NB4 (cell line): ENCODE measurements around the gene ADAMTS18.
"Not testable (repeated sequence)": the region's sequence is repeated elsewhere in the genome, so short reads cannot be mapped to it uniquely, and the experiment has no call there.

Experiments used
- DNase-seq: peaks from one replicate; pipeline ENCODE4 v3.0.0; 2010; ENCODE audit warnings: low read depth
- H3K4me3 ChIP-seq: one replicate; pipeline ENCODE4 v1.5.1; 2011; ENCODE audit warnings: mild to moderate bottlenecking, low read depth, low read length, moderate library complexity
- MYC ChIP-seq: IDR thresholded peaks from 2 replicates; pipeline ENCODE4 v1.6.1; 2011; ENCODE audit warnings: low read depth, low read length
- POLR2A ChIP-seq: IDR thresholded peaks from 2 replicates; pipeline ENCODE4 v1.6.1; 2011; ENCODE audit warnings: mild to moderate bottlenecking; ENCODE audit not compliant: insufficient read length; ENCODE audit errors: extremely low read depth
- TF ChIP-seq, protein P1 (sequence below): IDR thresholded peaks from 2 replicates; pipeline ENCODE4 v1.6.1; 2011; ENCODE audit warnings: low read depth, low read length
- TF ChIP-seq, protein P2 (sequence below): IDR thresholded peaks from one replicate; pipeline ENCODE4 v1.5.1; 2012; ENCODE audit warnings: low read depth, low read length

Gene ADAMTS18

DNA sequence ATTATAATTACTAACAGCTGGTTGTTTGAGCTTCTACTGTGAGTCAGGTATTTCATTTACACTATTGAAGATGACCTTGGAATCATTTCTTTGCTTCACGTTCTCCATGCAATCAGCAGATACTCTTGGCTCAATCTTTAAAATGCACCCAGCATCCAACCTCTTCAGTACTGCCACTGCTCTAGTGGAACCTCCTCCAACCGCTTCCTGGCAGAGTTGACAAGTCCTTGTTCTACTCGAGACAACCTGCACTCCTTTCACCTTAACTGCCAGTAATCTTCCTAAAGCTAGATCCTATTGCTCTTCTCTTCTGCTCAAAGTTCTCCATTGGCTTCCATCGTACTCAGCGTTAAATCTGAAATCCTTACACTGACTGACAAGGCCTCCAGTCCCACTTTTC lies 149.2 kb downstream of the ADAMTS18 start:
- no peak overlapping the region for H3K4me3 ChIP-seq
- no peak for DNase-seq
- TF ChIP-seq, protein P1, sequence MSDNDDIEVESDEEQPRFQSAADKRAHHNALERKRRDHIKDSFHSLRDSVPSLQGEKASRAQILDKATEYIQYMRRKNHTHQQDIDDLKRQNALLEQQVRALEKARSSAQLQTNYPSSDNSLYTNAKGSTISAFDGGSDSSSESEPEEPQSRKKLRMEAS = no peak
- TF ChIP-seq POLR2A (no peak), MYC (no peak)
- TF ChIP-seq, protein P2, sequence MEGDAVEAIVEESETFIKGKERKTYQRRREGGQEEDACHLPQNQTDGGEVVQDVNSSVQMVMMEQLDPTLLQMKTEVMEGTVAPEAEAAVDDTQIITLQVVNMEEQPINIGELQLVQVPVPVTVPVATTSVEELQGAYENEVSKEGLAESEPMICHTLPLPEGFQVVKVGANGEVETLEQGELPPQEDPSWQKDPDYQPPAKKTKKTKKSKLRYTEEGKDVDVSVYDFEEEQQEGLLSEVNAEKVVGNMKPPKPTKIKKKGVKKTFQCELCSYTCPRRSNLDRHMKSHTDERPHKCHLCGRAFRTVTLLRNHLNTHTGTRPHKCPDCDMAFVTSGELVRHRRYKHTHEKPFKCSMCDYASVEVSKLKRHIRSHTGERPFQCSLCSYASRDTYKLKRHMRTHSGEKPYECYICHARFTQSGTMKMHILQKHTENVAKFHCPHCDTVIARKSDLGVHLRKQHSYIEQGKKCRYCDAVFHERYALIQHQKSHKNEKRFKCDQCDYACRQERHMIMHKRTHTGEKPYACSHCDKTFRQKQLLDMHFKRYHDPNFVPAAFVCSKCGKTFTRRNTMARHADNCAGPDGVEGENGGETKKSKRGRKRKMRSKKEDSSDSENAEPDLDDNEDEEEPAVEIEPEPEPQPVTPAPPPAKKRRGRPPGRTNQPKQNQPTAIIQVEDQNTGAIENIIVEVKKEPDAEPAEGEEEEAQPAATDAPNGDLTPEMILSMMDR = no peak

DNA sequence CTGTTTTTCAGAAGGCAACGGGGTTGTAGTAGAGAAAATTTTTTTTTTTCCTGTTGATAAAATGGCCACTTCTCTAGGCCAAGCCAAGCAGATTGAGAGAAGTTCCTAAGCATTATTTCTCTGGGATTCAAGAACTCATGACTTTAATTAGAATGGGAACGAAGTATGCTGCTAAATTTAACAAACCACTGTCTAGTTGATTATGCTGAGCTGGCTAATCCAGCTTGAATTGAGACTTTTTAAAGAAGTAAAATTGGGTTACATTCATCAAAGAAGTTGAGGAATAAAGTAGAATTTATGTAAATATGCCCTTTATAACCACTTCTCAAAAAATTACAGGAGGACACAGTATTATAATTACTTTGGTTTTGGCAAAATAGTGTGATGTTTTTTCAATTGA lies 152.5 kb downstream of the ADAMTS18 start:
- H3K4me3 ChIP-seq = no peak overlapping the region
- DNase-seq = no peak
- no peak for TF ChIP-seq POLR2A
- TF ChIP-seq, protein P1 = no peak
- no peak for TF ChIP-seq MYC
- TF ChIP-seq, protein P2 = no peak

DNA sequence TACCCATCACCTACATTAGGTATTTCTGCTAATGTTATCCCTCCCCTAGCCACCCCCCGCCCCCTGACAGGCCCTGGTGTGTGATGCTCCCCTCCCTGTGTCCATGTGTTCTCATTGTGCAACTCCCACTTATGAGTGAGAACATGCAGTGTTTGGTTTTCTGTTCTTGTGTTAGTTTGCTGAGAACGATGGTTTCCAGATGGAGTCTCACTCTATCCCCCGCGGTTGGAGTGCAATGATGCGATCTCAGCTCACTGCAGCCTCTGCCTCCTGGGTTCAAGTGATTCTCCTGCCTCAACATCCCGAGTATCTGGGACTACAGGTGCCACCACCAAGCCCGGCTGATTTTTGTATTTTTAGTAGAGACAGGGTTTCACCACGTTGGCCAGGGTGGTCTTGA lies 155.5 kb downstream of the ADAMTS18 start:
- not testable (repeated sequence) for DNase-seq, H3K4me3 ChIP-seq

DNA sequence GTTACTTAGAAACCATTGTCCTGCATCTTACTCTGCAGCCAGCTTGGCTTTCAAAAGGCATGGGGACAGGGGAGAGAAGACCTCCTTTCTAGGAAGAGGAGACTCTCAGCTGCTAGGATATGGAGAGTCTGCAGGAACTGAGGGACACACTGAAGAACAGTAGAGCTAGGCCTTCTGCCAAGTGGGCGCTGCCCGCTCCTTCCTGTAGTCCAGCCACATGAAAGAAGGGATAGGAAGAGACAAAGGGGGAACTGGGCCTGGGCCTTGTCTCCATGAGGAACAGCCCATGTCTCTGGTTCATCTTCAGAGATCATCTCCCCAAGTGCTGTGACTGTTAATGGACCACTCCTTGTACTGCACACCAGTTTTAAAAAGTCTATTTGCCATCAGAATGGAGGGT lies 157.3 kb downstream of the ADAMTS18 start:
- no peak overlapping the region for H3K4me3 ChIP-seq
- TF ChIP-seq POLR2A (no peak), MYC (no peak)
- TF ChIP-seq, protein P2 = no peak
- TF ChIP-seq, protein P1 = no peak
- DNase-seq = no peak

DNA sequence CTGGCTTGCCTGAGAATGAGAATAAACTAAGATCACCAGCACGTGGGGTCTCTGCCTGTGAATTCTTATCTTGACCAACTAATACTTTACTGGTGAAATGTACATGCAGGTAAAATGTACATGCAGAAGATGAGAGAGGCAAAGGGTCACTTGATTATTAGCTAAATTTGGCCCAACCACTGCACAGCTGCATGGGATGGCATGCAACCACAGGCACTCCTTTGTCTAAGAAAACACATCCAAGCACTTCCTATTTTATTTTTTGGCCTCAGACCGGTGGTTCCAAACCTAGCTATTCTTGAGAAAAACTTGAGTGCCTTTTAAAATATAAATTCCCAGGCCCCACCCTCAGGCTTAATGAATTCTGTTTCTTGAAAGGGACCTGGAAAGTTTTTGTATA lies 157.7 kb downstream of the ADAMTS18 start:
- TF ChIP-seq, protein P1 = no peak
- TF ChIP-seq, protein P2 = no peak
- TF ChIP-seq POLR2A (no peak), MYC (no peak)
- DNase-seq = no peak
- H3K4me3 ChIP-seq = no peak overlapping the region

DNA sequence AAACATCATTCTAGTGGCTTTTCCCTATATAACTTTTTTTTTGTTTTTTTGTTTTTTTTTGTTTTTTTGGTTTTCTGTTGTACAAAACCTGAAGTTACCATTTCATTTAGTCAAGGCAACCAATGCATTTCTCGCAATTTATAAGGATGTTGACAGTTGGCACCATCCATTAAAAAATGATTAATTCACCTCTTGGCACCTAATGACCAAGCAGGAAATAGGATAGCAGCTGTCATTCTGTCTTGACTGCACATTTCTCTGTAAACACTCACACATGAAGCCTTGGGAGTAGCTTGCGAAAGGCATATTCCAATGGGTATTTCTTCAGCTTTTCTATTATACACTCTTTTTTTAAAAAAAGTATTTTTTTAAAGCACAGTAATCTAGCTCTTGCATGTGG lies 158.2 kb downstream of the ADAMTS18 start:
- no peak for DNase-seq
- TF ChIP-seq, protein P2 = no peak
- TF ChIP-seq POLR2A (no peak), MYC (no peak)
- TF ChIP-seq, protein P1 = no peak
- H3K4me3 ChIP-seq = no peak overlapping the region

DNA sequence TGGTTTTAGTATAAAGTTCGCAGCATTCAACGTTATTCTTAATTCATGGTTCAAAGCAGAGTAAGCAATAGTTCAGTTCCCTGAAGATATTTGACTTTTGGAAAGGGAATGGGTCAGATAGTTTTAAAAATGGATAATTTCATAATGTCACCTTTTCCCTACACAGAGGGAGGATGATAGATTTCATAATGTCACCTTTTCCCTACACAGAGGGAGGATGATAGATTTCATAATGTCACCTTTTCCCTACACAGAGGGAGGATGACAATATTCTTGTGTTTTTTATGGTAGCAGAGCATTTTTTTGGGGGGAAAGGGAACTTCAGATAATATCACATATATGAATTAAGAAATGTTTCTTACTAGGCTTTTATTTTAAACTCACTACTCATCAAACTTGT lies 159.5 kb downstream of the ADAMTS18 start:
- not testable (repeated sequence) for H3K4me3 ChIP-seq, DNase-seq
